ENCODE measurements around the gene LYPLA2.
"Not testable (repeated sequence)": the region's sequence is repeated elsewhere in the genome, so short reads cannot be mapped to it uniquely, and the experiment has no call there.

Gene LYPLA2

GRCh38 chr1:23779826-23780371 lies 11.0 kb upstream of the LYPLA2 start:
- no peak for DNase-seq (ENCODE audit: low spot score)

DNA sequence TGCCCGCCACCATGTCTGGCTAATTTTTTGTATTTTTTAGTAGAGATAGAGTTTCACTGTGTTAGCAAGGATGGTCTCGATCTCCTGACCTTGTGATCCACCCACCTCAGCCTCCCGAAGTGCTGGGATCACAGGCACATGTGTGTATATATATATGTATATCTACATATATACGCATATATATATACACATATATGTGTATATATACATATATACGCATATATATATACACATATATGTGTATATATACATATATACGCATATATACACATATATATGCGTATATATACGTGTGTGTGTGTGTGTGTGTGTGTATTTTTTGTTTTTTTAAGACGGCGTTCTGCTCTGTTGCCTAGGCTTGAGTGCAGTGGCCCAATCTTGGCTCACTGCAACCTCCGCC lies 7.8 kb upstream of the LYPLA2 start:
- not testable (repeated sequence) for DNase-seq (ENCODE audit: low spot score)

- DNase-seq (ENCODE audit: low spot score), result no peak
These were observed 6.1 kb upstream of the LYPLA2 start for GRCh38 chr1:23784846-23785245.

- DNase-seq (ENCODE audit: low spot score), result no peak
These were observed 3.2 kb upstream of the LYPLA2 start for GRCh38 chr1:23787701-23788100.

GRCh38 chr1:23788695-23789094 lies 2.2 kb upstream of the LYPLA2 start:
- no peak for DNase-seq (ENCODE audit: low spot score)

DNA sequence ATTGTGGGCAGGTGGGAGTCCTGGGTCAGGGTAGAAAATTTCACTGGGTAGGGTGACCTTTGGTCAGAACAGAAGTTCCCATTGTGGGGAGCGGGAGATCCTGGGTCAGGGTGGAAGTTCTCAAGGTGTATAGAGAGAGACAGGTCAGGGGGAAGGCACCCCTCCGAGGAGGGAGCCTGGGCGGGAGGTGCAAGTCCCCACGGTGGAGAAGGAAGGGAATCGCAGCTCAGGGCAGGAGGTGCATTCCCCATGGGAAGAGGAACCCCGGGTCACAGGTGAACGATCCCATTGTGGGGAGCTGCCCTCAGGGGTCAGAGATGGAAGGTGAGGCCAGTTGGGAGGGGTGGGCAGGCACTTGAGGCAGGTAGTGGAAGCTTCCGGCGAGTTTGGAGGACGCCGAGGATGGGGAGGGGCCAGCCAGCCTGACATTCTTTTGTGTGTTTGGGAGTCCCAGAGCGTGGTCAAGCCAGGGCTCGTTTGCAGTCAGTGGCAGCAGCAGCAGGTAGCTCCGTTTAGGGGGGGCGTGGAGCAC lies 637 bp downstream of the LYPLA2 start:
- DNase-seq (ENCODE audit: low spot score), result peak; percentile 50

- DNase-seq (ENCODE audit: low spot score), result no peak
These were observed 1.4 kb downstream of the LYPLA2 start for GRCh38 chr1:23792151-23792945.

GRCh38 chr1:23793018-23793781 lies 2.3 kb downstream of the LYPLA2 start:
- DNase-seq (ENCODE audit: low spot score), result no peak

DNA sequence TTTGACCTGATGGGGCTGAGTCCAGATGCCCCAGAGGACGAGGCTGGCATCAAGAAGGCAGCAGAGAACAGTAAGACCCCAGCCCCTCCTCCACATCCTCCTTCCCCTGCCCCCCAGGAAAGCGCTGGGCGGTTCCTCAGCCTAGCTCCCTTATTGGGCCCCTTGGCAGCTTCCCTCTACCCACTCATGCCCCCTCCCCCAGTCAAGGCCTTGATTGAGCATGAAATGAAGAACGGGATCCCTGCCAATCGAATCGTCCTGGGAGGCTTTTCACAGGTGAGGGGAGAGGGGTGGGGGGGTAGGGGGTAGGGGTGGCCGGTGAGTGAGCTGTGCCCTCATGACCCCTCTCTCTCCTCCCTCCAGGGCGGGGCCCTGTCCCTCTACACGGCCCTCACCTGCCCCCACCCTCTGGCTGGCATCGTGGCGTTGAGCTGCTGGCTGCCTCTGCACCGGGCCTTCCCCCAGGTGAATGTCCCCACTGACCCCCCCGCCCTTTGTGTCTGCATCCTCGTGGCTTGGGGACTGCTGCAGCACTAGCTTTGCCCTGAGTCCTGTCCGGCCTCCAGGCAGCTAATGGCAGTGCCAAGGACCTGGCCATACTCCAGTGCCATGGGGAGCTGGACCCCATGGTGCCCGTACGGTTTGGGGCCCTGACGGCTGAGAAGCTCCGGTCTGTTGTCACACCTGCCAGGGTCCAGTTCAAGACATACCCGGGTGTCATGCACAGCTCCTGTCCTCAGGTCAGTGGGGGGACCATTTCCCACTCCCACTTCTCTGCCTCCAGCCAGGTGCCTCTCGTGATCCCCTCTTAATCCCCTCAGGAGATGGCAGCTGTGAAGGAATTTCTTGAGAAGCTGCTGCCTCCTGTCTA lies 3.2 kb downstream of the LYPLA2 start:
- no peak for DNase-seq (ENCODE audit: low spot score)

GRCh38 chr1:23794732-23795182 lies 3.8 kb downstream of the LYPLA2 start:
- not testable (repeated sequence) for DNase-seq (ENCODE audit: low spot score)

GRCh38 chr1:23795676-23796465 lies 4.9 kb downstream of the LYPLA2 start:
- DNase-seq (ENCODE audit: low spot score), result no peak

DNA sequence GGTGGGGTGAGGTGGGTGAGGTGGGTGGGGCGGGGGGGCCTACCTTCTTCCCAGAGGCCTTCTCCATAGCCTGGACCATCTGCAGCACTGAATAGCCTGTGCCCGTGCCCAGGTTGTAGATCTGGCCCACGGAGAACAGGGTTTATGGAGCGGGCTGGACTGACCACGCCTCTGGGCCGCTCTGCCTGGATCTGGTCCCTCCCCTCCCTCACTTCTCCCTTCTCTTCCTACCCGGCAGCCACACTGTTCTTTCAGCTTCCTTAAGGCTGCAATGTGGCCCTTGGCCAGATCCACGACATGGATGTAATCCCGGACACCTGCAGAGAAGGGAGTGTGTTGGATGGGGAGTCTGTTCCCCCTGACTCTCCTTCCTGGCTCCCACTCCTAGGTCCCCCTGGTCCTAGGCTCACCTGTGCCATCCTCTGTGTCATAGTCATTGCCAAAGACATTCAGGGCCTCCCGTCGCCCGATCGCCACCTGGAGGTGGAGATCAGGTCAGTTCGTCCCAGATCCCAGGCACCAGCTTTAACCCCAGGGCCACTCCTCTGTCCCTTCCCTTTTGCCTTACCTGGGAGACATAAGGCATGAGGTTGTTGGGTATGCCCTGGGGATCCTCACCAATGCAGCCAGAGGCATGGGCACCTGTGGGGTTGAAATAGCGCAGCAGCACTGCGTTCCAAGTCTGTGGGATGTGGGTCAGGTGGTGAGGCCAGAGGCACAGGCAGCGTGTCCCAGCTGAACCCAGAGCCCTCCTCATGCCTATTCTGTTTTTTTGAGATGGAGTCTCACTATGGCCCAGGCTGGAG lies 5.7 kb downstream of the LYPLA2 start:
- DNase-seq (ENCODE audit: low spot score), result no peak

- DNase-seq (ENCODE audit: low spot score), result no peak
These were observed 6.8 kb downstream of the LYPLA2 start for GRCh38 chr1:23797478-23798448.

DNA sequence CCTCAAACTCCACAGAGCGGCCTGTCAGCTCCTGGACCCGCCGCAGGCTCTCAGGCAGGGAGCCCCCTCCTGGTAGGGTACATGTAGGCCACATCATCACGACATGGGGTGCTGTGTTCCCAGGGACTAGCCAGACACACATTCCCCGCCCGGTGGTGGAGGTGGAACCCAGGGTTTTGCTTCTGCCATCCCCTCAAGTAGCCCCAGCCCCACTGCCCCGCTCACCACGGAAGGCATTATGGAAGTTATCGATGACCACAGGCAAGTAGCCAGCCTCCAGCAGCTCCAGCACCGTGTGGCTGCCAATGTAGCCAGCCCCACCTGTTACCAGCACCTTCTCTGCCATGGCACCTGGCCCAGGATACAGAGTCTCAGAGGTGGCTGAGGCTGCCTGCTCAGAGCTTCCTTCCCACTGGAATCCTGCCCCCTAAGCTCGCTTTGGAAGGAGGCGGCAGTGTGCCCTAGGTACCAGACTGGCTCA lies 7.8 kb downstream of the LYPLA2 start:
- DNase-seq (ENCODE audit: low spot score), result no peak

DNA sequence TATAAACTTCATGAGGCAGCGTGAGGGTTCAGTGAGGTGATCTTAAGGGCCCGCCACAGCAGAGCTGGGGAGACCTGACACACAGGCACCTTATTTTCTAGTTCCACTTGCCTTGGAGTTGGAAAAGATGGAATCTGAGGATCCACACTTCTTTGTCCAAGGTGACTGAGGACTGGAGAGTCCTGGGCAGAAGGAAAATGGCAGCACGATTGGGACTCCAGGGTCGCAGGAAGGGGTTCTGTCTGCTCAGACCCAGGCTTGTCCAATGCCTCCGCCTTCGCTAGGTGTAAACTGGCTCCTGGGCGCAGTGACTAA lies 8.3 kb downstream of the LYPLA2 start:
- DNase-seq (ENCODE audit: low spot score), result no peak

GRCh38 chr1:23799570-23800399 lies 8.8 kb downstream of the LYPLA2 start:
- DNase-seq (ENCODE audit: low spot score), result peak; percentile 48

DNA sequence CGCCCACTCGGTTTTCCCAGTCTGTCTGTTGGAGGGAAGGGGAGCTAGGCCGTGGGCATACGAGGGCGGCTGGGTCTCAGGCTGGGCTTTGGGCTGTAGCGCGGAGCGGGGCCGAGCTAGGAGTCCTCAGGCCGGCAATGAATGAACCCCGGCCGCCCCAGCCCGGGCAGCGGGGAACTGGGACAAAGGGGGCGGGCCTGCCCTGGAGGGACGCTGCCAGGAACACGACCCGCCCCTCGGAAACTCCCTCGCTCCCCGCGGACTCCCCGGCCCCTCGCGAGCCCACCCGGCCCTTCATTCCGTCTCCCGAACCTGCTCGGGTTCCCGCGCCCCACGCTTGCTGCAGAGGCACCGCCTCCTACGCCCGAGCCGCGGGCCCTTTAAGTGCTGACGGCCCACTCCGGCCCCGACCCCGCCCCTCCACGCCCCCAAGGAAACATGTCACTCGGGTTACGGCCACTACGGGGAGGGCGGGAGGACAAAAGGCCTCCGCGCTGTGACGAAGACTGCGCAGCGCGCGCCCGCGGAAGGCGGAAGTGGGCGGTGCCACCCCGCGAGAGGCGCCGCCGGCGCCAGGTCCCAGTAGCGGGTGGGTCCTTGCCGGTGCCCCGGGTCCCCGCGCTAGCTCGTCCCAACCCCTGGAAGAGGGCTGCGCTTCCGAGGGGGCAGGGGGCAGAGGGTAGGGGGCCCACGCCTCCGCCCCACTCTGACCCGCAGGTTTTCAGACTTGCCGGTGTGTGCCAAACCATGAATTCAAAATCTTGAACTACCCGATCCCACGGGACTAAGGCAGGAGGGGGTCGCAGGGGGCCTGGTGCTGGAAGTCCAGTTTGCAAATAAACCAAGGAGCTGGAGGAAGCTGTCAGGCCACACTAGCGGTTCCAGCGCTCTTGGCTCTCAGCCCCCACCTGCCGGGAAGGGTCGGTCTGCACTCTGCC lies 9.7 kb downstream of the LYPLA2 start, which contains the start of gene GALE:
GALE (minus strand) TSS at position 355 of the 938 bp plus-strand sequence. CDS start 1,747 bp downstream, outside the sequence.
- DNase-seq (ENCODE audit: low spot score), result peak; percentile 98
